ENCODE data around the gene PGLYRP3. TPM values are rescaled to one million over a fixed set of nuclear protein-coding genes. Genes with fewer than 3 reads are reported as not detected.

PGLYRP3 gene
- total RNA-seq, 3 donors from 2014 or later, result not detected

- H3K27me3 ChIP-seq, result peaks cover 0 to under 1% of the 10 kb centered on the region in 2 donors
- peak in 1 of 2 donors; percentile 12 for DNase-seq (ENCODE audit: low spot score in 2 of 2)
- intact Hi-C loops (cut with DNase I; ENCODE audit: low total_unique reads), result loop anchor here (2.0 kb wide), 1 partner anchor 141 kb away; no protein-coding TSS in a partner anchor
- TF ChIP-seq POLR2AphosphoS5 (IDR thresholded peaks at IDR 0.05) (no peak), CTCF (IDR thresholded peaks at IDR 0.05) (no peak), POLR2A (IDR thresholded peaks at IDR 0.05) (no peak)
- H3K27ac ChIP-seq, result no peak overlapping the region
- no peak overlapping the region for H3K4me3 ChIP-seq
- peaks cover 0 to 9% of the 10 kb centered on the region in 2 donors for H3K4me1 ChIP-seq
- H3K36me3 ChIP-seq, result no peaks in the 10 kb centered on the region
- H3K9me3 ChIP-seq, result no peaks in the 10 kb centered on the region
These were observed 40.6 kb upstream of the PGLYRP3 start for GRCh38 chr1:153353226-153353947.

- intact Hi-C loops (cut with DNase I; ENCODE audit: low total_unique reads), result loop anchor here (2.0 kb wide), 1 partner anchor 142 kb away; no protein-coding TSS in a partner anchor
These were observed 39.8 kb upstream of the PGLYRP3 start for GRCh38 chr1:153352523-153352922.

GRCh38 chr1:153350321-153350957 is 37.7 kb upstream of the PGLYRP3 start:
- intact Hi-C loops (cut with DNase I; ENCODE audit: low total_unique reads), result no loop called here
- Histone ChIP-seq H3K4me3 (no peak overlapping the region), H3K4me1 (no peaks in the 10 kb centered on the region), H3K9me3 (no peaks in the 10 kb centered on the region), H3K36me3 (no peaks in the 10 kb centered on the region), H3K27me3 (peaks cover 0 to 14% of the 10 kb centered on the region in 2 donors), H3K27ac (no peak overlapping the region)
- TF ChIP-seq POLR2AphosphoS5 (IDR thresholded peaks at IDR 0.05), result no peak
- TF ChIP-seq CTCF (IDR thresholded peaks at IDR 0.05), result no peak
- no peak for TF ChIP-seq POLR2A (IDR thresholded peaks at IDR 0.05)
- no peak for DNase-seq (ENCODE audit: low spot score in 2 of 2)

More at GRCh38 chr1:153352523-153352922, 39.8 kb upstream of the PGLYRP3 start:
- Histone ChIP-seq H3K4me3 (no peak overlapping the region), H3K9me3 (no peaks in the 10 kb centered on the region), H3K36me3 (no peaks in the 10 kb centered on the region), H3K27me3 (peaks cover 0 to 6% of the 10 kb centered on the region in 2 donors), H3K4me1 (peaks cover 0 to 4% of the 10 kb centered on the region in 2 donors), H3K27ac (no peak overlapping the region)
- peak; percentile 45 to 62 for DNase-seq (ENCODE audit: low spot score in 2 of 2)
- TF ChIP-seq POLR2AphosphoS5 (IDR thresholded peaks at IDR 0.05) (peak in 1 of 3 donors; percentile 37), CTCF (IDR thresholded peaks at IDR 0.05) (peak; percentile 60 to 85 (median 80)), POLR2A (IDR thresholded peaks at IDR 0.05) (no peak)

- H3K27me3 ChIP-seq, result peaks cover 0 to 14% of the 10 kb centered on the region in 2 donors
- TF ChIP-seq POLR2AphosphoS5 (IDR thresholded peaks at IDR 0.05), result no peak
- no peak for TF ChIP-seq CTCF (IDR thresholded peaks at IDR 0.05)
- TF ChIP-seq POLR2A (IDR thresholded peaks at IDR 0.05), result no peak
- H3K9me3 ChIP-seq, result no peaks in the 10 kb centered on the region
- no peak overlapping the region for H3K27ac ChIP-seq
- DNase-seq (ENCODE audit: low spot score in 2 of 2), result no peak
- no peak overlapping the region for H3K4me3 ChIP-seq
- H3K4me1 ChIP-seq, result no peaks in the 10 kb centered on the region
- intact Hi-C loops (cut with DNase I; ENCODE audit: low total_unique reads), result no loop called here
- H3K36me3 ChIP-seq, result no peaks in the 10 kb centered on the region
These were observed 36.9 kb upstream of the PGLYRP3 start for GRCh38 chr1:153349363-153350320.

Data from breast epithelium (tissue), 4 donors.